ENCODE measurements around the gene MYF6. TPM values are rescaled to one million over a fixed set of nuclear protein-coding genes. Genes with fewer than 3 reads are reported as not detected.

The MYF6 gene
- total RNA-seq, 2 donors from 2014 or later: not detected

DNA sequence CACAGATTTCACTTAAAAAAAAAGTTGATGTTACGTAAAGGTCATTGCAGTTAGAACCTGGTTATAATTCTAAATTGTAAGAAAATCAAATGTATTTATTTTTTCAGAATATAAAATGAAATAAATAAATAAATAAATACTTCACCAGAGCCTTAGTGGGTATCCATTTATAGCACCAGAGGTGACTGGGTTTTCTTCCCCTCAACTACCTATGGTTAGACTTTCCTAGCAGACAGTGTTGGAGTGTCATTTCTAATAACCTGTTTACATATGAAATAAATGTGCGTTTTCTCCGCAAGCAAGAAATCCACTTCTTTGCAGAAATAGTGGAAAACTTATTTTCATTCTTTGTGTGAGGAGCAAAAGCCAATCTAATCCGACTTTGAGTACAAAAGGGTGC, 6.0 kb downstream of the MYF6 start:
- intact Hi-C loops (cut with DNase I): no loop called here
- H3K4me1 ChIP-seq: peaks cover 11% of the 10 kb centered on the region
- ATAC-seq (no peak), DNase-seq (no peak)
- H3K9me3 ChIP-seq: no peaks in the 10 kb centered on the region
- no peak for TF ChIP-seq POLR2A (IDR thresholded peaks at IDR 0.05)
- TF ChIP-seq, protein P1, sequence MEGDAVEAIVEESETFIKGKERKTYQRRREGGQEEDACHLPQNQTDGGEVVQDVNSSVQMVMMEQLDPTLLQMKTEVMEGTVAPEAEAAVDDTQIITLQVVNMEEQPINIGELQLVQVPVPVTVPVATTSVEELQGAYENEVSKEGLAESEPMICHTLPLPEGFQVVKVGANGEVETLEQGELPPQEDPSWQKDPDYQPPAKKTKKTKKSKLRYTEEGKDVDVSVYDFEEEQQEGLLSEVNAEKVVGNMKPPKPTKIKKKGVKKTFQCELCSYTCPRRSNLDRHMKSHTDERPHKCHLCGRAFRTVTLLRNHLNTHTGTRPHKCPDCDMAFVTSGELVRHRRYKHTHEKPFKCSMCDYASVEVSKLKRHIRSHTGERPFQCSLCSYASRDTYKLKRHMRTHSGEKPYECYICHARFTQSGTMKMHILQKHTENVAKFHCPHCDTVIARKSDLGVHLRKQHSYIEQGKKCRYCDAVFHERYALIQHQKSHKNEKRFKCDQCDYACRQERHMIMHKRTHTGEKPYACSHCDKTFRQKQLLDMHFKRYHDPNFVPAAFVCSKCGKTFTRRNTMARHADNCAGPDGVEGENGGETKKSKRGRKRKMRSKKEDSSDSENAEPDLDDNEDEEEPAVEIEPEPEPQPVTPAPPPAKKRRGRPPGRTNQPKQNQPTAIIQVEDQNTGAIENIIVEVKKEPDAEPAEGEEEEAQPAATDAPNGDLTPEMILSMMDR (IDR thresholded peaks at IDR 0.05): no peak
- no peak overlapping the region for H3K4me3 ChIP-seq
- H3K36me3 ChIP-seq (replicated peaks in 1 of 2; ENCODE audit: insufficient read depth in 1 of 2, low read depth in 2 of 2): no peaks in the 10 kb centered on the region
- 54 to 69% methylated on average over 4 of the region's 4 CpGs for WGBS, 2 donors
- H3K27me3 ChIP-seq: peaks cover 0 to 5% of the 10 kb centered on the region in 2 donors
- H3K27ac ChIP-seq: no peak overlapping the region

DNA sequence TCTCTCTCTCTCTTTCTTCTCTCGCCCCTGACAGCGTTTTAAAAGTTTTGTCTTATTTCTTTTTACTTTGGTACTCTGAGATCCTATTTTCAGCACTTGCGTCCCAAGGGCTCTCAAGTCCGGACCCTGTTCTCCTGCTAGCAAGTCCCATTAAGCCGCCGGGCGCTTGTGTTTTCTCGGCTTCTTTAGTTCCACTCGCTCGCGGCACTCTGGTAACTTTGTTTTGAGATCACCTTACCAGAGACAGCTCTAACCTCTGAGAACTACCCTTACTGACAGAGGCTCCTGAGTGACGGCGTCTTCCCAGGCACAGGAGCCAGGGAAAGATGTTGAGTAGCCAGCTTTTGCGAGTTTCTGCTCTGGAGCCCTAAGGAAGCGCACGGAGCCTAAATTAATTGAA, 6.6 kb downstream of the MYF6 start:
- Histone ChIP-seq H3K9me3 (no peaks in the 10 kb centered on the region), H3K27ac (no peak overlapping the region), H3K27me3 (peaks cover 0 to 5% of the 10 kb centered on the region in 2 donors), H3K36me3 (replicated peaks in 1 of 2; ENCODE audit: insufficient read depth in 1 of 2, low read depth in 2 of 2) (no peaks in the 10 kb centered on the region), H3K4me1 (peaks cover 11% of the 10 kb centered on the region), H3K4me3 (no peak overlapping the region)
- DNase-seq: peak in 1 of 4 donors; percentile 13
- ATAC-seq: no peak
- WGBS, 2 donors: 4 to 6% methylated on average over 16 of the region's 16 CpGs
- intact Hi-C loops (cut with DNase I): no loop called here
- TF ChIP-seq, protein P1 (IDR thresholded peaks at IDR 0.05): no peak
- TF ChIP-seq POLR2A (IDR thresholded peaks at IDR 0.05): no peak

GRCh38 chr12:80714846-80715245, 7.4 kb downstream of the MYF6 start:
- Histone ChIP-seq H3K4me1 (peaks cover 11% of the 10 kb centered on the region), H3K36me3 (replicated peaks in 1 of 2; ENCODE audit: insufficient read depth in 1 of 2, low read depth in 2 of 2) (no peaks in the 10 kb centered on the region), H3K27ac (no peak overlapping the region), H3K9me3 (no peaks in the 10 kb centered on the region), H3K27me3 (peaks cover 0 to 5% of the 10 kb centered on the region in 2 donors), H3K4me3 (no peak overlapping the region)
- WGBS, 2 donors: 34 to 41% methylated on average over 3 of the region's 3 CpGs
- ATAC-seq (no peak), DNase-seq (no peak)
- intact Hi-C loops (cut with DNase I): no loop called here
- no peak for TF ChIP-seq POLR2A (IDR thresholded peaks at IDR 0.05)
- TF ChIP-seq, protein P1 (IDR thresholded peaks at IDR 0.05): no peak

- TF ChIP-seq, protein P1 (IDR thresholded peaks at IDR 0.05): no peak
- no peak for TF ChIP-seq POLR2A (IDR thresholded peaks at IDR 0.05)
- DNase-seq: no peak
- no peak overlapping the region for H3K27ac ChIP-seq
- H3K4me1 ChIP-seq: peaks cover 11% of the 10 kb centered on the region
- peaks cover 0 to 5% of the 10 kb centered on the region in 2 donors for H3K27me3 ChIP-seq
- H3K36me3 ChIP-seq (replicated peaks in 1 of 2; ENCODE audit: insufficient read depth in 1 of 2, low read depth in 2 of 2): no peaks in the 10 kb centered on the region
- 13 to 30% methylated on average over 10 of the region's 10 CpGs for WGBS, 2 donors
- intact Hi-C loops (cut with DNase I): no loop called here
- H3K4me3 ChIP-seq: no peak overlapping the region
- no peaks in the 10 kb centered on the region for H3K9me3 ChIP-seq
- no peak for ATAC-seq
Observed at GRCh38 chr12:80715713-80716249, 8.3 kb downstream of the MYF6 start.

Data from body of pancreas (tissue), 4 donors.